IPS-20b (cell line): Measurements from ENCODE around the gene TBX4.

Source experiments
- H3K27ac ChIP-seq: one replicate; pipeline ENCODE4 v1.5.1; 2013; ENCODE audit warnings: low read length
- H3K27me3 ChIP-seq: 2 replicates; pipeline ENCODE4 v1.6.1; 2013; ENCODE audit warnings: mild to moderate bottlenecking, low read length, inconsistent platforms; ENCODE audit not compliant: insufficient read depth
- H3K36me3 ChIP-seq: 2 replicates; pipeline ENCODE4 v1.6.1; 2013; ENCODE audit warnings: low read depth, mild to moderate bottlenecking, inconsistent platforms, low read length, moderate library complexity; ENCODE audit not compliant: insufficient read depth
- H3K4me1 ChIP-seq: 2 replicates; pipeline ENCODE4 v1.6.1; 2013; ENCODE audit warnings: mild to moderate bottlenecking, control low read depth, inconsistent platforms, low read length, moderate library complexity; ENCODE audit not compliant: insufficient read depth
- H3K4me3 ChIP-seq: 2 replicates; pipeline ENCODE4 v1.5.1; 2013; ENCODE audit warnings: mild to moderate bottlenecking, low read length, inconsistent platforms
- H3K9ac ChIP-seq: 2 replicates; pipeline ENCODE4 v1.6.1; 2013; ENCODE audit warnings: low read depth, mild to moderate bottlenecking, inconsistent platforms, low read length, moderate library complexity
- H3K9me3 ChIP-seq: 2 replicates; pipeline ENCODE4 v1.6.1; 2013; ENCODE audit warnings: mild to moderate bottlenecking, low read depth, low read length, inconsistent platforms; ENCODE audit not compliant: insufficient read depth

TBX4 gene

DNA sequence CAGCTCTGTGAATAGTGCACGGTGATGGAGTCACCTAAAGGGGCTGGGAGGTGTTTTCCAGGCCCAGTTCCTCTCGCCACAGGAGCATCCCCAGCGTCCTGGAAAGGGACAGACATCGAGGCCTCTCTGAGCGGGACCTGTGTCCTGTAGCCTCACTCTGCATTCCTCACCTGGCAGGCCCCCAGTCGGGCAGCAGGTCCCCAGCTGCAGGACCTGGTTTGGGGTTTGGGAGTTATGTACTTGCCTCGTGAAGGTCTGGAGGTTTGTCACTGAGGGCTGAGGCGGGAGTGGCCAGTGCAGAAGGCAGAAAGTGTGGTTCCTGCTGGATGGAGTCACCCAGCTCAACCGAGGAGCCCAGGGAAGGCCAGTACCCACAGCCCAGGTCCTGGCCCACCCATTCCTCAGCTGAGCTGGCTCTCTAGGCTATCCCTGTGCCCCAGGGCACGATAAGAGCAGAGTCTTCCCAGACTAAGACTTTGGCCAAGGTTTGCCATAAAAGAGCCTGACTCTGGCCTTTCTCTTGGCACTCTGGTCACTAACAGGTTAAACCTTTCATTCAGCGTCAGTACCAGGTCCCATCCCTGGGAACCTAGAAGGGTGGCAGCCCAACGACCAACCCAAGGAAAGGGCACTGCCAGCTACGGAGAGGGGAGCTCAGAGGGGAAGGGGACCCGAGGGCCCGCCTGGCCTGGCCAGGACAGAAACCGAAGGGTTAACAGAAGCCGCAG is 24.4 kb downstream of the TBX4 start:
- no peaks in the 10 kb centered on the region for H3K36me3 ChIP-seq
- H3K4me1 ChIP-seq, result peaks cover 3% of the 10 kb centered on the region; the same call in 1 of the 2 replicates
- H3K27me3 ChIP-seq, result peaks cover 4% of the 10 kb centered on the region; the same call in 1 of the 2 replicates
- H3K27ac ChIP-seq, result no peak overlapping the region
- no peaks in the 10 kb centered on the region for H3K9me3 ChIP-seq
- H3K4me3 ChIP-seq, result no peak overlapping the region
- H3K9ac ChIP-seq, result no peak overlapping the region

- Histone ChIP-seq H3K36me3 (no peaks in the 10 kb centered on the region), H3K4me1 (peaks cover 3% of the 10 kb centered on the region; the same call in 1 of the 2 replicates), H3K4me3 (no peak overlapping the region), H3K9me3 (no peaks in the 10 kb centered on the region), H3K27ac (no peak overlapping the region), H3K27me3 (peaks cover 4% of the 10 kb centered on the region; the same call in 1 of the 2 replicates), H3K9ac (no peak overlapping the region)
Observed at GRCh38 chr17:61477204-61477834, 25.1 kb downstream of the TBX4 start.

GRCh38 chr17:61478026-61478789 is 26.0 kb downstream of the TBX4 start:
- no peaks in the 10 kb centered on the region for H3K9me3 ChIP-seq
- no peak overlapping the region for H3K27ac ChIP-seq
- no peak overlapping the region for H3K9ac ChIP-seq
- peaks cover 4% of the 10 kb centered on the region; the same call in 1 of the 2 replicates for H3K27me3 ChIP-seq
- no peak overlapping the region for H3K4me3 ChIP-seq
- peaks cover 3% of the 10 kb centered on the region; the same call in 1 of the 2 replicates for H3K4me1 ChIP-seq
- no peaks in the 10 kb centered on the region for H3K36me3 ChIP-seq

GRCh38 chr17:61478790-61479492 is 26.7 kb downstream of the TBX4 start:
- Histone ChIP-seq H3K27me3 (peaks cover 4% of the 10 kb centered on the region; the same call in 1 of the 2 replicates), H3K4me1 (peaks cover 3% of the 10 kb centered on the region; the same call in 1 of the 2 replicates), H3K36me3 (no peaks in the 10 kb centered on the region), H3K4me3 (no peak overlapping the region), H3K27ac (no peak overlapping the region), H3K9me3 (no peaks in the 10 kb centered on the region), H3K9ac (no peak overlapping the region)

- H3K36me3 ChIP-seq, result no peaks in the 10 kb centered on the region
Observed at GRCh38 chr17:61479493-61480413, 27.5 kb downstream of the TBX4 start.

DNA sequence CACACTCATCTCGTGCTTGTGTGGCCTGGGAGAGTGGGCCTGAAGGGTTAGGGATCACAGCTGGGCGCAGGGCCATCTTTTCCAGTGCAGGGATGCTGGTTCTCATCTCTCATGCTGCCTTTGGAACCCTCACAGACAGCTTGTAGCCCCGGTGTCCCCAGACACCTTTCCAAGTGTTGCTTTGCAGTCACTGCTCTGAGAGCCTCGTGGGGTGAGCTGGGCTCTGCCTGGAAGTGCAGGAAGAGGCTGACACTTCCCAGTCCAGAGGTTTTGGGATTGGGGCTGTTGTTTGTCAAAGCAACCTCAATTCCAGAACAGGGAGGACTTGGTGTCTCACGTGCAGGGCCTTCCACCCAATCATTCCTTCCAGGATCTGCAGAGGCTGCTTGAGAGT is 28.2 kb downstream of the TBX4 start:
- Histone ChIP-seq H3K36me3 (no peaks in the 10 kb centered on the region), H3K4me3 (no peak overlapping the region), H3K27me3 (peaks cover 4% of the 10 kb centered on the region; the same call in 1 of the 2 replicates), H3K27ac (no peak overlapping the region), H3K9ac (no peak overlapping the region), H3K4me1 (peaks cover 3% of the 10 kb centered on the region; the same call in 1 of the 2 replicates), H3K9me3 (no peaks in the 10 kb centered on the region)

More at GRCh38 chr17:61479493-61480413, 27.5 kb downstream of the TBX4 start:
- H3K27me3 ChIP-seq, result peaks cover 4% of the 10 kb centered on the region; the same call in 1 of the 2 replicates
- no peak overlapping the region for H3K4me3 ChIP-seq
- peaks cover 3% of the 10 kb centered on the region; the same call in 1 of the 2 replicates for H3K4me1 ChIP-seq
- H3K9ac ChIP-seq, result no peak overlapping the region
- H3K27ac ChIP-seq, result no peak overlapping the region
- no peaks in the 10 kb centered on the region for H3K9me3 ChIP-seq

DNA sequence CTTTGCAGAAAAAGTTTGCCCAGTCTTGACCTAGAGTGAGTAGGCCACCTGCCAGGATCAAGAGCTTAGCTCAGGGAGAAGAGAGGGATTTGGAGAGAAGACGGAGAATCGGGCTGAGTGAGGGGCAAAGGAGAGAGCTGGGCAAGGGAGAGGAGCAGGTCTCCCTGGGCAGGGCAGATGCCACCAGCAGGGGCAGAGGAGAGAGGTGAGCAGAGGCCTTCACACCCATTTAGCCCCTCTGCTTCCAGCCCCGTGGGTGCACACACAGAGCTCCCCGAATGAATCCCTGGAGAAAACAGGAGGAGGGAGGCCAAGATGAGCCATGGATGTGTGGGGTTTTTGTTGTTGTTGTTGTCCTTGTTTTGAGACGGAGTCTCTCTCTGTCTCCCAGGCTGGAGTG is 29.2 kb downstream of the TBX4 start:
- no peaks in the 10 kb centered on the region for H3K36me3 ChIP-seq
- no peaks in the 10 kb centered on the region for H3K9me3 ChIP-seq
- H3K27ac ChIP-seq, result no peak overlapping the region
- peaks cover 3% of the 10 kb centered on the region; the same call in 1 of the 2 replicates for H3K4me1 ChIP-seq
- H3K27me3 ChIP-seq, result peaks cover 2% of the 10 kb centered on the region; the same call in 1 of the 2 replicates
- no peak overlapping the region for H3K9ac ChIP-seq
- no peak overlapping the region for H3K4me3 ChIP-seq

- no peaks in the 10 kb centered on the region for H3K36me3 ChIP-seq
- no peaks in the 10 kb centered on the region; the same call in 1 of the 2 replicates for H3K4me1 ChIP-seq
- H3K27me3 ChIP-seq, result no peaks in the 10 kb centered on the region
- H3K9me3 ChIP-seq, result no peaks in the 10 kb centered on the region
- H3K9ac ChIP-seq, result no peak overlapping the region
- no peak overlapping the region for H3K27ac ChIP-seq
- no peak overlapping the region for H3K4me3 ChIP-seq
Observed at GRCh38 chr17:61482467-61482866, 30.2 kb downstream of the TBX4 start.

- Histone ChIP-seq H3K36me3 (no peaks in the 10 kb centered on the region), H3K27me3 (no peaks in the 10 kb centered on the region), H3K9ac (no peak overlapping the region), H3K9me3 (no peaks in the 10 kb centered on the region), H3K4me3 (no peak overlapping the region), H3K27ac (no peak overlapping the region), H3K4me1 (no peaks in the 10 kb centered on the region; the same call in 1 of the 2 replicates)
Observed at GRCh38 chr17:61483778-61484116, 31.5 kb downstream of the TBX4 start.

GRCh38 chr17:61484174-61484573 is 32.0 kb downstream of the TBX4 start:
- Histone ChIP-seq H3K4me1 (no peaks in the 10 kb centered on the region; the same call in 1 of the 2 replicates), H3K9ac (no peak overlapping the region), H3K36me3 (no peaks in the 10 kb centered on the region), H3K9me3 (no peaks in the 10 kb centered on the region), H3K4me3 (no peak overlapping the region), H3K27me3 (no peaks in the 10 kb centered on the region), H3K27ac (no peak overlapping the region)
